Fibroblast of skin of scalp (primary cell): ENCODE data around the gene TUBGCP3. TPM values are rescaled to one million over a fixed set of nuclear protein-coding genes. Genes with fewer than 3 reads are reported as not detected.
A peak's percentile ranks its signal among the peaks of the same experiment; 100 is the strongest.
"Not testable (repeated sequence)": the region's sequence is repeated elsewhere in the genome, so short reads cannot be mapped to it uniquely, and the experiment has no call there.

Experiments
- DNase-seq: peaks from one replicate; pipeline ENCODE4 v3.0.0-alpha.2; 2013
- polyA plus RNA-seq, 2 experiments: library from polyadenylated mRNA; unstranded; fragments of 120-200 nt; gene quantifications; one replicate each; pipeline ENCODE4 v1.2.1, GENCODE V29; 2013; ENCODE audit not compliant: insufficient read length in 2 of 2

The TUBGCP3 gene
- polyA plus RNA-seq (2013, experiment 1 of 2; ENCODE audit: insufficient read length), result 14.3 TPM
- polyA plus RNA-seq (2013, experiment 2 of 2; ENCODE audit: insufficient read length), result 13.5 TPM

- peak; percentile 86 for DNase-seq
Observed at GRCh38 chr13:112587764-112588489, at the start of gene TUBGCP3. Gene TUBGCP3, minus strand, starts transcription at chr13:112588153. Its CDS starts 173 bp downstream, at chr13:112587980.

- no peak for DNase-seq
Observed at GRCh38 chr13:112637017-112637801, 49.3 kb upstream of the TUBGCP3 start.

GRCh38 chr13:112636401-112636975 is 48.5 kb upstream of the TUBGCP3 start:
- DNase-seq, result no peak

- no peak for DNase-seq
Observed at GRCh38 chr13:112635323-112635722, 47.4 kb upstream of the TUBGCP3 start.

- DNase-seq, result no peak
Observed at GRCh38 chr13:112634102-112634501, 46.1 kb upstream of the TUBGCP3 start.

- not testable (repeated sequence) for DNase-seq
Observed at GRCh38 chr13:112630226-112630625, 42.3 kb upstream of the TUBGCP3 start.

- no peak for DNase-seq
Observed at GRCh38 chr13:112629161-112629560, 41.2 kb upstream of the TUBGCP3 start.

- not testable (repeated sequence) for DNase-seq
Observed at GRCh38 chr13:112627613-112628012, 39.7 kb upstream of the TUBGCP3 start.

GRCh38 chr13:112627161-112627560 is 39.2 kb upstream of the TUBGCP3 start:
- no peak for DNase-seq

GRCh38 chr13:112626761-112627160 is 38.8 kb upstream of the TUBGCP3 start:
- DNase-seq, result no peak

GRCh38 chr13:112626124-112626523 is 38.2 kb upstream of the TUBGCP3 start:
- DNase-seq, result no peak

GRCh38 chr13:112625698-112626097 is 37.7 kb upstream of the TUBGCP3 start:
- no peak for DNase-seq

- no peak for DNase-seq
Observed at GRCh38 chr13:112624602-112625430, 36.9 kb upstream of the TUBGCP3 start.

- no peak for DNase-seq
Observed at GRCh38 chr13:112624040-112624439, 36.1 kb upstream of the TUBGCP3 start.

GRCh38 chr13:112623051-112623711 is 35.2 kb upstream of the TUBGCP3 start:
- no peak for DNase-seq

- DNase-seq, result no peak
Observed at GRCh38 chr13:112622375-112622774, 34.4 kb upstream of the TUBGCP3 start.

- DNase-seq, result peak; percentile 19
Observed at GRCh38 chr13:112619730-112620631, 32.0 kb upstream of the TUBGCP3 start.

- no peak for DNase-seq
Observed at GRCh38 chr13:112618501-112618900, 30.5 kb upstream of the TUBGCP3 start.

- no peak for DNase-seq
Observed at GRCh38 chr13:112617754-112618375, 29.9 kb upstream of the TUBGCP3 start.
